Kidney (tissue), 14 donors: ENCODE data around the gene IMMP2L. TPM values are rescaled to one million over a fixed set of nuclear protein-coding genes. Genes with fewer than 3 reads are reported as not detected.

Source experiments
- DNase-seq, 5 donors: peaks; one replicate each; pipeline ENCODE4 v3.0.0-alpha.2; 2013 to 2020
- FAIRE-seq: peaks from 2 replicates; lab custom pipeline; 2012; peaks lifted over from hg19 to GRCh38; lab: Jason Lieb, UNC
- H3K27ac ChIP-seq, 2 donors: one replicate each; pipeline ENCODE4 v1.7.0; 2013; ENCODE audit warnings: low read depth in 2 of 2, low read length in 2 of 2, inconsistent platforms in 1 of 2
- H3K27me3 ChIP-seq: one replicate; pipeline ENCODE4 v1.7.1; 2013; ENCODE audit warnings: low read length, inconsistent platforms; ENCODE audit not compliant: control insufficient read depth, insufficient read depth
- H3K36me3 ChIP-seq, 3 donors: one replicate each; pipeline versions ENCODE4 v1.7.0 to v1.7.1; 2013; ENCODE audit warnings: low read length in 3 of 3, control low read depth in 1 of 3, inconsistent platforms in 1 of 3; ENCODE audit not compliant: insufficient read depth in 3 of 3, control insufficient read depth in 2 of 3
- H3K4me1 ChIP-seq, 3 donors: one replicate each; pipeline versions ENCODE4 v1.7.0 to v1.7.1; 2013; ENCODE audit warnings: low read length in 3 of 3, inconsistent platforms in 1 of 3, low read depth in 1 of 3; ENCODE audit not compliant: control insufficient read depth in 2 of 3, insufficient read depth in 2 of 3
- H3K4me3 ChIP-seq, 3 donors: one replicate each; pipeline versions ENCODE4 v1.7.0 to v1.8.1; 2013; ENCODE audit warnings: low read length in 3 of 3, control low read depth in 1 of 3, inconsistent platforms in 1 of 3
- H3K9ac ChIP-seq, 3 donors: one replicate each; pipeline versions ENCODE4 v1.7.0 to v1.7.1; 2013; ENCODE audit warnings: low read length in 3 of 3, control low read depth in 1 of 3, inconsistent platforms in 1 of 3
- H3K9me3 ChIP-seq, 3 donors: one replicate each; pipeline versions ENCODE4 v1.7.0 to v1.7.1; 2013; ENCODE audit warnings: low read length in 3 of 3, control low read depth in 1 of 3, inconsistent platforms in 1 of 3; ENCODE audit not compliant: control insufficient read depth in 2 of 3, insufficient read depth in 1 of 3
- CTCF ChIP-seq: IDR thresholded peaks from 3 replicates; pipeline ENCODE4 v1.5.1; 2012; ENCODE audit warnings: mild to moderate bottlenecking, moderate library complexity, borderline replicate concordance; ENCODE audit not compliant: insufficient read depth; ENCODE audit errors: extremely low read depth
- intact Hi-C: fragments of 100-400 bp; cut with DNase I; formaldehyde crosslinking; loops from one replicate; pipeline ENCODE4 v1.11.1; 2022
- polyA plus RNA-seq: library from polyadenylated mRNA; stranded (reverse); fragments of 350-450 nt; fragmentation: Illumina TruSeq; extraction: RNeasy Lipid Tissue Mini Kit (QIAGEN cat#74804); gene quantifications from one replicate; pipeline ENCODE4 v1.2.3, GENCODE V29; 2014; ENCODE audit warnings: low read depth, low replicate concordance; ENCODE audit not compliant: insufficient read depth
- total RNA-seq: library from RNA; stranded (reverse); fragmentation: NEBNext Ultra II Directional; extraction: Animal tissue kit (Norgen Biotek cat#: 25700); gene quantifications from one replicate; pipeline ENCODE4 v1.2.1, GENCODE V29; 2021
- donor health status: control.
- donor health status: control.
- donor health status: control.
- donor health status: control.
- donor health status: control.
- donor health status: DM: yes; HTN: yes; CAD: no.
- donor health status: Normal renal cell carcinoma (clear cell type).

Gene IMMP2L
- total and polyA plus RNA-seq, 2 donors from 2014 or later = 46.4 to 52.1 TPM

GRCh38 chr7:111409714-111410422, 152.4 kb downstream of the IMMP2L start:
- TF ChIP-seq CTCF = no peak
- FAIRE-seq = no peak
- intact Hi-C loops = no loop called here

GRCh38 chr7:111408724-111409123, 153.6 kb downstream of the IMMP2L start:
- TF ChIP-seq CTCF = no peak
- no peak for FAIRE-seq

More at GRCh38 chr7:111409714-111410422, 152.4 kb downstream of the IMMP2L start:
- no peak overlapping the region for H3K9ac ChIP-seq
- H3K4me3 ChIP-seq = no peak overlapping the region
- no peaks in the 10 kb centered on the region for H3K9me3 ChIP-seq
- no peaks in the 10 kb centered on the region for H3K27me3 ChIP-seq
- no peak overlapping the region for H3K27ac ChIP-seq
- DNase-seq = no peak
- H3K4me1 ChIP-seq = peaks cover 0 to 5% (median 0%) of the 10 kb centered on the region in 3 donors
- H3K36me3 ChIP-seq = no peaks in the 10 kb centered on the region

GRCh38 chr7:111407258-111407657, 155.0 kb downstream of the IMMP2L start:
- Histone ChIP-seq H3K27me3 (no peaks in the 10 kb centered on the region), H3K4me3 (no peak overlapping the region), H3K9ac (no peak overlapping the region), H3K27ac (no peak overlapping the region), H3K4me1 (peaks cover 0 to 5% (median 0%) of the 10 kb centered on the region in 3 donors), H3K9me3 (no peaks in the 10 kb centered on the region), H3K36me3 (no peaks in the 10 kb centered on the region)
- DNase-seq (no peak), FAIRE-seq (no peak)
- intact Hi-C loops = no loop called here
- no peak for TF ChIP-seq CTCF

More at GRCh38 chr7:111408724-111409123, 153.6 kb downstream of the IMMP2L start:
- Histone ChIP-seq H3K4me3 (no peak overlapping the region), H3K9me3 (no peaks in the 10 kb centered on the region), H3K4me1 (peaks cover 0 to 5% (median 0%) of the 10 kb centered on the region in 3 donors), H3K36me3 (no peaks in the 10 kb centered on the region), H3K27ac (no peak overlapping the region), H3K9ac (no peak overlapping the region), H3K27me3 (no peaks in the 10 kb centered on the region)
- intact Hi-C loops = no loop called here
- no peak for DNase-seq

- no peak overlapping the region for H3K4me3 ChIP-seq
- TF ChIP-seq CTCF = no peak
- FAIRE-seq = no peak
- H3K9me3 ChIP-seq = no peaks in the 10 kb centered on the region
- no peak overlapping the region for H3K27ac ChIP-seq
- intact Hi-C loops = no loop called here
- peaks cover 0 to 5% (median 0%) of the 10 kb centered on the region in 3 donors for H3K4me1 ChIP-seq
- H3K9ac ChIP-seq = no peak overlapping the region
- H3K36me3 ChIP-seq = no peaks in the 10 kb centered on the region
- no peak for DNase-seq
- no peaks in the 10 kb centered on the region for H3K27me3 ChIP-seq
Measured at GRCh38 chr7:111405621-111406020, 156.7 kb downstream of the IMMP2L start.
